GM18858 (cell line): ENCODE measurements around the gene PRR36.

Source experiments
- ATAC-seq: cut with Tn5 transposase; IDR thresholded peaks from one replicate; pipeline ENCODE4 v1.9.1; 2021; ENCODE audit not compliant: unreplicated experiment

The PRR36 gene

GRCh38 chr19:7820588-7820987 lies 53.6 kb downstream of the PRR36 start:
- no peak for ATAC-seq

- ATAC-seq = no peak
Observed at GRCh38 chr19:7819337-7819736, 54.9 kb downstream of the PRR36 start.

GRCh38 chr19:7818806-7819205 lies 55.4 kb downstream of the PRR36 start:
- no peak for ATAC-seq
